Amygdala (tissue), 56 donors: ENCODE data around the gene F3.

Source experiments
- DNase-seq, 56 donors: peaks; one replicate each; lab custom pipeline; 2025; lab: John Stamatoyannopoulos, UW

The F3 gene

DNA sequence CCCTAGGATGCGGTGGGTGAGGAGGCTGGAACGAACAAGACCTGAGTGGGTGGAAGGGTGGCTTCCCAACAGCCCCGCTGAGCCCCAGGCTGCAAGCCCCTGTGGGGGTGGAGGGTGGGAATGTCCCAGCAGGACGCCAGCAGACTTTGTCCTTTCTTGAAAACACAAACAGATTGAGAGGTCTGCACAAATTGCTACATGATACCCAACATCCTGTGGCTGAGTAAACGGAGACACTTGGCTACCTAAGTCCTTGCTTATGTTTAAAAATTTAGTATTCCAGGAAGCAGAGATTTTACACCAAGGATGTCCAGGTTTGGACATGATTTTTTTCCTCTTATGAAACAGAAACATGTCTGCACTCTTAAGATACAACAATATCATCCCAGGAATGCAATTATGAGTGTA lies 11.8 kb upstream of the F3 start:
- DNase-seq = no peak

DNA sequence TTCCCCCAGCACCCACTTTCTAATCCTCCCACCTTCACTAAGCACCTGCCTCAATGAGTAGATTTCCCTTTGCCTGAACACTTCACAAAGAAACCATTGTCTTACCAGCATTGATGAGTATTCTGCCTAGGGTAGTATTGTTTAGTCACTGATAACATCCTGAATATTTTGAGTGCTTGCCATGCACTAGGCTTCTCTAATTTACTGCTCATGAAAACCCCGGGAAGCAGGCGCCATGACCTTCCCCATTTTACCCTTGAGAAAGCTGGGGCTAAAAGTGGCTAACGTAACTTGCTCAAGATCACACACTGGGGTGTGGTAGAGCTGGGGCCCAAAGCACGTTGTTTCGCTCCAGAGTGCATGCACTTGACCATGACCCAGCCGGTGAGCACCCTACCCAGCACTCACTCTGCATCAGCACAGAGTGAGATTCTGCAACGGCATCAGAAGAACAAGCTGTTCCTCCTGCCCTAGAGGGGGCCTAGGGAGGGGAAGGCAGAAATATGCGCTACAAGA lies 10.6 kb upstream of the F3 start:
- DNase-seq = no peak

DNA sequence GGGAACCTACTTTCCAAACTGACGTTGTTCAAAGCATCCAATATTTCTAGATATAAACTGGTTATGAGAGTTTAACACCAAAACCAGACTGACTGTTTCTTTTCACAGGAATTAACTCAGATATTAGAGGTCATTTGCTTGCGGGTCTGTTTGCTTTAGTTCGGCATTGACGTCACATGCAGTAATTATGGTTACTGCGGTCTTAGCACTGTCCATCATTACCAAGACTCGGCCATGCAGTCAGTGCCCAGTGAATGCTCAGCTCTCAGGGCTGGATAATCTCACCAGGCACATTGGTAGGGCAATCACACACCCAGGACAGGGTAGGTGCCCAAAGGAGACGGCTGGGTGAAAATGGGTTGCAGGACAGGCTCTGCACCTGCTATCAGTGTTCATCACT lies 9.9 kb upstream of the F3 start:
- DNase-seq = no peak

DNA sequence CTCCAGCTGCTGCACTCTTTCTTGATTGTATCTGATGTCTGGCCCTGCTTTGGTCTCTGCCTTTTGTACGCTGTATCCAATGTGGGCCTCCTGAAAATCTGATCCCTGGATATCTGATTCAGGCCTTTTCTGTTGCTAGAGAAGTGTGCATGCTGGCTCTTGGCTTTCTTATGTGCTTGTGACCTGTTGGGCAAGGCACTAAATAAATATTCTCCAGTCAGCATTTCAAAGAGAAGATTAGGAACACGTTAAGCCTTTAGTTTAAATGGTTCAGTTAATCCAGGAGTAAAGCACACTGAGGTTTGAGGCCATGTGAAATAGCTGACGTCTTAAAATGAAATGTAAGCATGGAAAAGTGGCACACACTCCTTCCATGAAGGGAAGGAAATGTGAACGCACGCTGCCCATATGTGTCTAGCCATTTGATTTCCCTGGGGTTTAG lies 9.3 kb upstream of the F3 start:
- no peak for DNase-seq

DNA sequence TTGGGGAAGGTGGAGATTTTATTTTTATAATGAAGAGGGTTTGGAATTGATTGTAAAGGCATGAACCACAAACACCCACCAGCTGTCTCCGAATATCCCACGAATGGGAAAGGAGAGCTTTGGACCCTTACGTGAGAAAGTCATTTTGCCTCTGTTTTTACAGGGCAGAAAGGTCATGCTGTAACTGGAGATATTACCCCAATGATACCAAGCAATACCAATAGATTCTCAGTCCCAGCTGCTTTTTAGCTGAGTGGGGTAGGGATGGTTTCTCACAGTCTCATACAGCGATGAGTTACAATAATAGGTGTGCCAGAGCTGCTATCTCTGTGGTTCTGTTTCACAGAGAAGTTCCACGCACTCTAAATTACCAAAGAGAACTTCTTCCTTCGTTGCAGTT lies 8.8 kb upstream of the F3 start:
- DNase-seq = no peak

DNA sequence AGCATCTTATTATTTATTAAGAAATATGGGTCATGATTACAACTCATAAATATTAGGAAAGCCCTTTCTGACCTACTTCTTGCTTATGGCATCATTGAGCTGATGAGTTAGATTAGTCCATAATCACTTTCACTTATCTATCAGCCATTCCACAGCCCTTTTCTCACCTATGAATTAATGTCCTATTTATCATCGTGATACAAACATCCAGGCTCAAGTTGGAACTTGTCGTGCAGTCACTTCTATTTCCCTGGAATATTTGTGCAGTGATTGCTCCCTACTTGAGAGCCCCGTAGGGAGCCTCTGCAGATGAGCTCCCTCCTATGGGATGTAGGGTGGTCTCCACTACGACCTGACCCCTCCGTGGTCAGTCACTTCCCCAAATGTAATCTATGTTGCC lies 8.1 kb upstream of the F3 start:
- DNase-seq = no peak

DNA sequence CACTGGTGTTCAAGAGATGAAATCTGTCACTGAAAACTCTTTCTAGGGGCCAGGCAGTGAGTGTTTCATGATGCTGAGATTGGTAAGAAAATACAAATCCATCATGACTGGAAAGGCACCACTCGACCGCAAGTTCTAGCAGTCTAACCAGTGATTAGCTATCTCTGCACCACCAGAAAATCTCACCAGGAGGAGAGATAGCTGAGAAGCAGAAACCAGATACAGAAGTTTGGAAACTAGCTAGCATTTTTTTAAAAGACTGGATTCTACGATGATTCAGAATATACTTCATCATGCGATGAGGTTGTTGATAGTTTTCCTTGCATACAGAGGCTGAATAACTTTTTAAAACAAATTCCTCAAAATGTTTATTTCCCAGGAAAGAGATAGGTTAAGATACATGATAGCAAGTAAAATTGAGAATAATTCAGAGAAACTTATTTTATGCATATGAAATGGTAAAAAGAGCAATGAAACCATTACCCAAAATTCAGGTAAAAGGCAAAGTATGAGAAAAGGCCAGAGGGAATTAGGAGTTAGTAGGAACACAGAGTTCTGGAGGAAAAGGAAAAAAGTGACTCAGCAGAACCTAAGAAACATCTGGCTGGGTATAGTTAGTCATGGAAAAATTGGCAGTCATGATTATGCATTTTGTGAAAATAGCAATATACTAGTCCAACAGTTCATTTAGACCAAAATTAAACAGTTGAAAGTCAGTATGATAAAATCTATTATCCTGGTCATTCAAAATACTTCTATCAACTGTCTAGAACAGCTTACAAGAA lies 3.3 kb upstream of the F3 start:
- DNase-seq = no peak

DNA sequence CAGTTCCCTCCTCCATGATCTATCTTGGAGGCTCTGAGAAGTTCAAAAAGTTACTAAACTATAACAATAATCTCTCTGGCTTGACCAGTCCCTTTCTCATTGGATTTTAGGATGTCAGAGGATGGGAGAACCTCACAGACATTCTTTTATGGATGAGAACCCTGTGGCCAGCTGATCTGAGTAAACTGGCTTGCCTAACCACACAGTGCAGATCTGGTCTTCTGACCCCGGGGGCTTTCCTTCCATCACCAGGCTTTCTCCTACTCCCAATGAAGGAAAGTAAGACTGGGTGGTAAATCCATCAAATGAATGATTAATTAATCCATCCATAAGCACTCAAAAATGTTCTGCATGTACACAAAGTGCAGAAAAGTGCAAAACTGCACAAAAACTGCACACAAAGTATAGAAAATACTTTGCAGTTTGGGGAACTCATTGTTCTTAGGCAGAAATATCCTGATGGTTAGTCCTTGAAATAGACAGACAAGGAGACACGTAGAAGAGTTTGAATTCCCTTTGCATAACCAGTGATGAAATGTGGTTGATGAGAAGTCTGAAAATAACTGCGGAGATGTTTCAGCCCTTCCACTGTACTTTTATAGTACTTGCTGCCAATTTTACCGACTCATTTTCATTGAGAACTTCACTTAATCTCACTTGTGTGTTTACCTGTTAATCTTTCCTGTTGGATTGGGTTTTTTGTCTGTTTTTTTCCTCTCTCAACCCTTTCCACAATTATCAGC lies 2.5 kb upstream of the F3 start:
- no peak for DNase-seq

DNA sequence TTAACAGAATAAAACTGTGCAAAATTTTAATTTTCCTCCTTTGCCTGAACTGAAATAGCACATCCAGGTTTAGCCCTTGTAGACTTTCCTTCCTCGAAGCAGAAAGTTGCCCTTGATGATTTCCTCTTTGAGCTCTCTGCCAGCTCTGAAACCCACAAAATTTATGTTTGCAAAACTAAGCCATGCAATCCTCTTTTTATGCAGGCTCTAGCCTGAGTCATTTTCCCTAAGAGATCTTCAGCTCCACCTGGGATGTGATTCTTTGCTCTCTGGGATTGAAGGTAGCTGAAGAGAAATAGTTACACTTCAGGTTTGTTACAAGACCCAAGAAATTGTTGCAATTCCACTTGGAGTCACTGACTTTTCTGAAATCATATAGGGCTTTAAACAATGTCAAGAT lies 1.4 kb upstream of the F3 start:
- DNase-seq = no peak

DNA sequence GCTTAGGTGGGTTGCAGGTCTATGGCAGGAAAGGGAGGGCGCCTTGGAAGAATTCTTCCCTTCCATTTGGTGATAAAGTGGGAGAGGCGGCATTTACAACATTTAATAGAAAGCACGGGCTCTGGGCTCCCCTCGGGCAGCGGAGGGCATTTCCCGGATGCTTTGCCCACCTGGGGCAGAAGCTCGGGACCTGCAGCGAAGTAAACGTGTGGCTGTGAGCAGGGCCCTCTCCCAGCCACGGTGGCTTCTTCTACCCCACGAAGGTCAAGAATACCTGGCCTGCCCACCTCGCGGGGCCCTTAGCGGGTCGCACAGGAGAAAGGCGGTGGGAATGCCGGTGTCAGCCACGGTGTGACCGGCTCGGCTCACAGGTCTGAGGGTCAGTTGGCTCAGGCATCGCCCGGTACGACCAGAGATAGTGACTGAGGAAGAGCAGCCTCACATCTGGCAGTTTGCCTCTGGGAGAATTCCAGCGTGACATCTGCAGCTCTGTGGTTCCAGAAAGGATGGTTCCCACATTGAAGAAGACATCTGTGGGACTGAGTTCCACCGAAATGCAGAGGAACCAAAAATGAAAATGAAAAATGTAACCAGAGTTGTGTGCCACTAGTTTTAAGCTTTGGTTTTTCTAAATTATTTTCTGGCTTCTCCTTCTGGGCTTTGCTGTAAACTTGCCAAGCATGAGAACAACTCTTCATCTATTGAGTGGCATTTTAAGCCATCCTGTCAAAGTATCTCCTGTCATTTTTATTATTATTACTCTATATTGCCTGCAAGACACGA lies 720 bp upstream of the F3 start:
- DNase-seq = peak in 7 of 56 donors; percentile 4 to 37 (median 18)

DNA sequence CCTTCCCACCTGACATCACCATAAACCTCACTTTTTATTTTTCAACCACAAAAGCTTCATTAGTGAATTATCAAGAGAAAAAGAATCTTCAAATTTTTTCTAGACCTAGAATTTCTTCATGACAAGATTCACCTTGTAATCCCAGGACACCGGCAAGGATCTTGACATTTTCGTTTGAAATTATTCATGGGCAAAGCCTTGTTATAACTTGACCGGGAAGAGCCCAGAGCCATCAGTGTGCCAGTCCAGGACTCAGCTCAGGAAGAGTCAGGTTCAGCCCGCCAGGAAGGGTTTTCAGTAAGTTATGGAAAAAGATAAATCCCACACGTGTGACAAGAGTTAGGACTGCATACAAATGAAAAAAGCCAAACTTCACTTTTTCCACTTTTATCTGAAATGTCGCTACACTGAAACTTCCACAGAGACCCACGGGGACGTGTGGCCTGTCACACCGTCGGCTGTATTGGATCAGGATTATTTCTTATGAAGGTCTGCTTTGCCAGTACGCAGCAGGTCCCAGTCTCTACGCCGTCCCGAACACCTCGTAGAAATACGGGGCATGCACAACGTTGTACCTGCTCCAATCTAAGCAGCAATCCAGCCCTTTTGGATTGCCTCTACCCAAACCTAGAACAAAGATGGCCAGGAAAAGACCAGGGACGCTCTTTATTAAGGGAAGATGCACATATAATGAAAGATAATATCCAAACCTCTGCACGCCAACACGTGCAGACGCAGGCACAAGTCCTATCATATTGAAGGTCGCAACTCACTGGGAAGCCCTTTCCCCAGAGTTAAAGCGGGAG lies 916 bp downstream of the F3 start:
- no peak for DNase-seq

DNA sequence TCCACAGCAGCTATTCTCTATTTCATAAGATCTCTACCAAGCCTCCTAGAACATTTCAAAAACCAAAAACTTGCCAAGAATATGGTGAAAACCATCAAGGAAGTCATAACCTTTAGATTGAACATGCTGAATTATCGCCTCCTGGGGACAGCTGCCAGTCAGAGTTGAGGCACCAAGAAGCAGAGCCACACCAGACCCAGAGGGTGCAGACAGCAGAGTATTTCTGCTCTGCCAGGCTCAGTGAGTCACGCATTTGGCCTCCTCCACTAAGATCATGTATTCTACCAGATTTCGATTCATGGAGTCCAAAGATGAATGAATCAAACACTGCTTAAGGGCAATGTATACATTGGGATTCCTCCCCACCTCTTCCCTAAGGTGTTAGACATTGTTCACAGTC lies 2.1 kb downstream of the F3 start:
- DNase-seq = no peak

DNA sequence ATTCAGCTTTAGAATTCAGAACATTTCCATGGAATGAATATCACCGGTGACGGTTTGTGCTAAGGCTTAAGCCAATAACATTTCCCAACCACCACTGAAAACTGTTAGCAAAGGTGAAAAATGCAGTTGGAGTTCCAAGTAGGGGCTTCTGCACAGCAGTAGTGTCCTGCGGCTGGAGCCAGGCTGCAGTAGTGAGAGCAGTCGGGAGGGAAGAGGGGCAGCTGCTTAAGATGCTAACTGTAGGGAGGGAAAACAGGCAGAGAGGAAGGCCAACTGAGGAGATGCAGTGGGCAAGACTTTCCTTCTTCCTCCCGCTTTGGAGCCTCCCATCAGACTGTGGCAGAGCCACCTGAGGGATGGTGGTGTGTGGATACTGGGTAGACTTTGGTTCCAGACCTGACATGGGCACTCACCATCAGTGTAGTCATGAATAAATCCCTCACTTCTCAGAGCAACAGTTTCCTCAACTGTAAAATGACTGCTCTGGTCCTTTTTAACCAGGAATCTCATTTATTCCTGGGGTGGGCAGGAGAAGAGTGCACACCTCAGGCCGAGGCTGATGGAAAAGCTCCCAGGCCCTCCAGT lies 3.2 kb downstream of the F3 start:
- no peak for DNase-seq

DNA sequence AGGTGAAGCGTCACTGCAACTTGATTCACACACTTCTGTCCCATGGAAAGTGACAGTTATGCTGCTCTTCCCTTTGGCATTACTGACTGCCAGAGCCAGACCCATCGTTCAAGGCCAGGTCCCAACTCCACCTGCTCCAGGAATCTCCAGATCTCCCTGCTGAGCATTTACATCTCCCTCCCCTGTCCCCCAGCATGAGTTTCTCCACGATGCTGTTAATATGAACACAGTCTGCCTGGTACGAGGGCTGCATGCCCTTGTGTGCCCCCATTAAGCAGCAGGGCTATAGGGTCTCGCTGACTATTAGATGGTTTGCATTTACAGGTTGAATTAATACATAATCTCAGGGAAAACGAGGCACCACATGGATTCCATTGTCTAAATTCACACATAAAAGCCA lies 4.3 kb downstream of the F3 start:
- DNase-seq = no peak

DNA sequence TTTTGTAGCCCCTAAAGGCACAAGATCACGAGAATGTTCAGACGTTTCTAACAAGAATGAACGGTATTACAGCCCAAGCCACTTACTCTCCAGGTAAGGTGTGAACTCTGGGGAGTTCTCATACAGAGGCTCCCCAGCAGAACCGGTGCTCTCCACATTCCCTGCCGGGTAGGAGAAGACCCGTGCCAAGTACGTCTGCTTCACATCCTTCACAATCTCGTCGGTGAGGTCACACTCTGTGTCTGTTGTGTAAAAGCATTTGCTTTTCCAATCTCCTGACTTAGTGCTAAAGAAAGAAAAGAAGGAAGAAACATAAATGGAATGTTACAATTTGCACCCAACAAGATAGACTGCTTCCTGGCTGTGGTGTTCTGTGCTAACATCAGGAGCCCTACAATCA lies 5.7 kb downstream of the F3 start:
- no peak for DNase-seq

DNA sequence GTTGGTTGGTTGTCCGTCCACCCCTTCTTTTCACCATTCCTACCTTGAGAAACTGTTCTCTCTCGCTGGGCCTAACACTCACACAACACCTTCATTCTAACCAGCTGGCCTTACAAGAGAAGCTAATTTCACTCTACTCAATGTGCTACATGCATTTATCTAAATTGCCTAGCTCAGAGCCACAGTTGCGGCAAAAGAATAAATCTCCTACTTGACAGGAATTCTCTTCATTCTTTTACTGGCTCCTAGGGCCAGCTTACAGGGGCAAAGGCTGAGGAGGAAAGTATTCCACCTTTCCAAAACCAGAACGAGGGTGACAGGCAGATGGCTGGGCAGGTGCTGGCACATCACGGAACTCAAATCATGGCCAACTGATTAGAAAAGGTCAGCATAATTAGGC lies 6.5 kb downstream of the F3 start:
- no peak for DNase-seq

DNA sequence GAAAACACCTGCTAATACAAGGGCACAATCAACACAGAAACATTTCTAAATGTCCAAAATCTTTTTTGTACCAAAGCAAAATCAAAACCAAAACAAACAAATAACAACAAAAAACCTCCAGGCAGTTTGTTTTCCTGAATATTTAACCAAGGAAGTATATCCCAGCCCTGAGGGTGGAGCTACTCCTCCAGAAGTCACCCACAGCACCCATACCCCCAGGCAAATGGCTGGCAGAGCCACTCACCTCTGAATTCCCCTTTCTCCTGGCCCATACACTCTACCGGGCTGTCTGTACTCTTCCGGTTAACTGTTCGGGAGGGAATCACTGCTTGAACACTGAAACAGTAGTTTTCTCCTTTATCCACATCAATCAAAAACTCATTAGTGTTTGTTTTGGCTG lies 9.5 kb downstream of the F3 start:
- no peak for DNase-seq

DNA sequence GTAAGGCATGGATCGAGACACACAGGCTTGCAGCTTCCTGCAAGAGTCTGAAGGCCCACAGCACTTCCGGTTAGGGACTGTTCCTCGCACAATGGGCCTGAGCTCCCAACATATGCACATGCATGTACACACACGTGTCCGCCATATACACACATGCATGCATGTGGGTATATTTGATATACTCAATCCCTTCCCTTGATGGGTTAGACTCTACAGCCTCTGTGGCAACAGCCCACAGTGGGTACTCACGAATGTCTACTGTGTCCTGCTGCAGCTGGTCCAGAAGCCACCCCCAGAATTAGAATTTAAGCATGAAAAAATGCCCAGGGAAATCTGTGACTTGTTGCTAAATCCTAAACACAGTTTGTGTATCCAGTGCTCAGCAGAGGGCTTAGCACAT lies 9.9 kb downstream of the F3 start:
- DNase-seq = no peak

DNA sequence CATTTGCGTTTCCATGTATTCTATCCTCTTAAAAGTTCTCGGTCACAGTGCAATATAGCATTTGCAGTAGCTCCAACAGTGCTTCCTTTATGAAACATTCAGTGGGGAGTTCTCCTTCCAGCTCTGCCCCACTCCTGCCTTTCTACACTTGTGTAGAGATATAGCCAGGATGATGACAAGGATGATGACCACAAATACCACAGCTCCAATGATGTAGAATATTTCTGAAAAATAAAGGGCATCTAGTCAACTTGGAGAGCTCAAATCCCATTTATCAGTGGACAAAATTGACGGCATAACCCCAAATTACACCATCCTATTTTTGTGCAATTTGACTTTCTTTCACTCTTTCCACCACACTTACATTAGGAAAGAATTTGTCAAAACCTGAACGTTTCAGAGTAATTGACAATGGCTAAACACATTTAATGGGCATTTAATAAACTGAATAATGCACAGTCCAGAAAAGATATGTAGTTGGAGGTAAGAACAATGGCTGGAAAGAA lies 11.1 kb downstream of the F3 start:
- DNase-seq = no peak

DNA sequence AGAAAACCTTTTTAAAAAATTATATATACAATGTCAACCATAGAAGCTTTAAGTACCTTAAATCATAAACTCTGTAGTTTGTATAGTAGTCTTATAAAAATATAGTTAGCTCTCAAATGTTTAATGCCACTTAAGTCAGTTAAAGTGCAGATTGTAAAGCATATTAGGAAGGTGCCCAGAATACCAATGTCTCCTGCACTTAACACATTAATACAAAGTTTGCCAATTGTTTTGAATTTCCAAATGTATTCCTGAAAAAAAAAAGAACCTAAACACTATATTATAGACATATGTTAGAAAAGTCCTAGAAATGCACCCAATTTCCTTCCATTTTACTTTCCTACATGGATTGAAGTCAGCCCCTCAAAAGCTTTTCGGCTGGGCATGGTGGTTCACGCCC lies 12.1 kb downstream of the F3 start:
- DNase-seq = no peak
